ENCODE measurements around the gene NELL1. TPM values are rescaled to one million over a fixed set of nuclear protein-coding genes. Genes with fewer than 3 reads are reported as not detected.

The NELL1 gene
- total RNA-seq, 1 experiment from 2014 or later = not detected

GRCh38 chr11:21472261-21472660 lies 802.9 kb downstream of the NELL1 start:
- ChIA-PET POLR2A (no interaction called here), CTCF (no interaction called here)
- Histone ChIP-seq H3K4me3 (ENCODE audit: low read depth, low read length) (no peak overlapping the region), H3K27me3 (replicated peaks; ENCODE audit: control insufficient read depth, insufficient read depth, low read length) (no peaks in the 10 kb centered on the region), H3K36me3 (ENCODE audit: control insufficient read depth, insufficient read depth, low read length) (no peaks in the 10 kb centered on the region), H3K4me1 (no peaks in the 10 kb centered on the region), H3K9me3 (no peaks in the 10 kb centered on the region)
- TF ChIP-seq CTCF (IDR thresholded peaks at IDR 0.05; ENCODE audit: insufficient read depth in 1 of 2, low read depth in 1 of 2, low read length in 1 of 2, severe bottlenecking in 1 of 2, unreplicated experiment in 1 of 2) = no peak
- intact Hi-C loops (cut with micrococcal nuclease; ENCODE audit: unreplicated experiment) = no loop called here
- Mint-ChIP-seq H3K27me3 (ENCODE audit: insufficient read depth, unreplicated experiment) (no peaks in the 10 kb centered on the region), H3K9me3 (ENCODE audit: unreplicated experiment) (no peaks in the 10 kb centered on the region), H3K27ac (ENCODE audit: unreplicated experiment) (no peak overlapping the region), H3K36me3 (ENCODE audit: insufficient read depth, unreplicated experiment) (no peaks in the 10 kb centered on the region), H3K4me3 (ENCODE audit: unreplicated experiment) (no peak overlapping the region), H3K4me1 (ENCODE audit: low read depth, unreplicated experiment) (no peaks in the 10 kb centered on the region)
- no TSS peak for BruUV-seq (replicated peaks)
- DNase-seq = no peak

- Mint-ChIP-seq H3K4me1 (ENCODE audit: low read depth, unreplicated experiment) (no peaks in the 10 kb centered on the region), H3K4me3 (ENCODE audit: unreplicated experiment) (no peak overlapping the region), H3K27ac (ENCODE audit: unreplicated experiment) (no peak overlapping the region), H3K9me3 (ENCODE audit: unreplicated experiment) (no peaks in the 10 kb centered on the region), H3K27me3 (ENCODE audit: insufficient read depth, unreplicated experiment) (no peaks in the 10 kb centered on the region), H3K36me3 (ENCODE audit: insufficient read depth, unreplicated experiment) (no peaks in the 10 kb centered on the region)
- intact Hi-C loops (cut with micrococcal nuclease; ENCODE audit: unreplicated experiment) = no loop called here
- BruUV-seq (replicated peaks) = no TSS peak
- Histone ChIP-seq H3K36me3 (ENCODE audit: control insufficient read depth, insufficient read depth, low read length) (no peaks in the 10 kb centered on the region), H3K4me3 (ENCODE audit: low read depth, low read length) (no peak overlapping the region), H3K4me1 (no peaks in the 10 kb centered on the region), H3K27me3 (replicated peaks; ENCODE audit: control insufficient read depth, insufficient read depth, low read length) (no peaks in the 10 kb centered on the region), H3K9me3 (no peaks in the 10 kb centered on the region)
- no peak for TF ChIP-seq CTCF (IDR thresholded peaks at IDR 0.05; ENCODE audit: insufficient read depth in 1 of 2, low read depth in 1 of 2, low read length in 1 of 2, severe bottlenecking in 1 of 2, unreplicated experiment in 1 of 2)
- POLR2A ChIA-PET = no interaction called here
- CTCF ChIA-PET = no interaction called here
- no peak for DNase-seq
Measured at GRCh38 chr11:21474529-21474928, 805.1 kb downstream of the NELL1 start.

- Mint-ChIP-seq H3K27me3 (ENCODE audit: insufficient read depth, unreplicated experiment) (no peaks in the 10 kb centered on the region), H3K27ac (ENCODE audit: unreplicated experiment) (no peak overlapping the region)
- BruUV-seq (replicated peaks) = no TSS peak
Measured at GRCh38 chr11:21475276-21475675, 805.9 kb downstream of the NELL1 start.

More at GRCh38 chr11:21475276-21475675, 805.9 kb downstream of the NELL1 start:
- H3K4me1 ChIP-seq = no peaks in the 10 kb centered on the region
- no peak for TF ChIP-seq CTCF (IDR thresholded peaks at IDR 0.05; ENCODE audit: insufficient read depth in 1 of 2, low read depth in 1 of 2, low read length in 1 of 2, severe bottlenecking in 1 of 2, unreplicated experiment in 1 of 2)
- ChIA-PET CTCF (no interaction called here), POLR2A (no interaction called here)
- no peak overlapping the region for H3K4me3 ChIP-seq (ENCODE audit: low read depth, low read length)
- H3K9me3 Mint-ChIP-seq (ENCODE audit: unreplicated experiment) = no peaks in the 10 kb centered on the region
- H3K4me3 Mint-ChIP-seq (ENCODE audit: unreplicated experiment) = no peak overlapping the region
- no peaks in the 10 kb centered on the region for H3K9me3 ChIP-seq
- no peaks in the 10 kb centered on the region for H3K27me3 ChIP-seq (replicated peaks; ENCODE audit: control insufficient read depth, insufficient read depth, low read length)
- H3K36me3 ChIP-seq (ENCODE audit: control insufficient read depth, insufficient read depth, low read length) = no peaks in the 10 kb centered on the region
- intact Hi-C loops (cut with micrococcal nuclease; ENCODE audit: unreplicated experiment) = loop anchor here (1.0 kb wide), 1 partner anchor 35 kb away; no protein-coding TSS in a partner anchor
- H3K4me1 Mint-ChIP-seq (ENCODE audit: low read depth, unreplicated experiment) = no peaks in the 10 kb centered on the region
- no peaks in the 10 kb centered on the region for H3K36me3 Mint-ChIP-seq (ENCODE audit: insufficient read depth, unreplicated experiment)
- DNase-seq = no peak

Measured in Caco-2 (cell line).